Sigmoid colon (tissue), 7 donors: ENCODE data around the gene OGFR. TPM values are rescaled to one million over a fixed set of nuclear protein-coding genes. Genes with fewer than 3 reads are reported as not detected.

Experiments used
- DNase-seq: peaks from one replicate; pipeline ENCODE4 v3.0.0-alpha.2; 2019
- H3K27ac ChIP-seq, 4 donors: fragments of 200-600 bp; sonication (generic); one replicate each; pipeline ENCODE4 v1.5.1; 2016 to 2019; ENCODE audit warnings: mild to moderate bottlenecking in 1 of 4
- H3K27me3 ChIP-seq, 3 donors: fragments of 200-600 bp; sonication (generic); one replicate each; pipeline ENCODE4 v1.5.1; 2019; ENCODE audit warnings: mild to moderate bottlenecking in 1 of 3
- H3K36me3 ChIP-seq, 4 donors: fragments of 200-600 bp; sonication (generic); one replicate each; pipeline ENCODE4 v1.5.1; 2016 to 2019
- H3K4me1 ChIP-seq, 4 donors: fragments of 200-600 bp; sonication (generic); one replicate each; pipeline ENCODE4 v1.5.1; 2017 to 2019
- H3K4me3 ChIP-seq, 4 donors: fragments of 200-600 bp; sonication (generic); one replicate each; pipeline ENCODE4 v1.5.1; 2017 to 2019; ENCODE audit warnings: mild to moderate bottlenecking in 2 of 4, moderate library complexity in 1 of 4
- H3K9me3 ChIP-seq, 4 donors: fragments of 200-600 bp in 3 of 4; sonication (generic) in 3 of 4; one replicate each; pipeline versions ENCODE4 v1.5.1 to v1.6.1; 2013 to 2019
- CTCF ChIP-seq, 4 experiments: fragments of 450-650 bp in 3 of 4; fragments of 200-600 bp in 1 of 4; IDR thresholded peaks; one replicate each; pipeline ENCODE4 v1.5.1; 2016 to 2019; ENCODE audit warnings: antibody characterized with exemption in 4 of 4, mild to moderate bottlenecking in 3 of 4, moderate library complexity in 2 of 4
- EP300 ChIP-seq, 4 donors: sonication (generic); formaldehyde crosslinking; IDR thresholded peaks; one replicate each; pipeline ENCODE4 v1.6.1; 2017; ENCODE audit warnings: antibody characterized with exemption in 4 of 4
- POLR2A ChIP-seq, 2 donors: fragments of 450-650 bp; IDR thresholded peaks; one replicate each; pipeline ENCODE4 v1.6.1; 2016; ENCODE audit warnings: antibody characterized with exemption in 2 of 2, mild to moderate bottlenecking in 2 of 2, moderate library complexity in 2 of 2
- POLR2AphosphoS5 ChIP-seq, 4 donors: sonication (generic); formaldehyde crosslinking; IDR thresholded peaks; one replicate each; pipeline ENCODE4 v1.6.1; 2017; ENCODE audit warnings: antibody characterized with exemption in 4 of 4
- WGBS, 2 donors: extraction: QIAGEN DNeasy Blood & Tissue Kit; methylation state at CpG; one replicate each; pipeline ENCODE4 v1.1.7; 2013; 5-methylcytosine and 5-hydroxymethylcytosine counted together
- intact Hi-C: fragments of 100-400 bp; cut with DNase I; formaldehyde crosslinking; loops from one replicate; pipeline ENCODE4 v1.15.1; 2023
- polyA plus RNA-seq, 3 donors: library from polyadenylated mRNA; stranded (reverse); fragments of 200-250 nt; gene quantifications; one replicate each; pipeline ENCODE4 v1.2.3, GENCODE V29; 2013
- total RNA-seq, 4 donors: library from RNA; depleted of rRNA; stranded (reverse); fragments of >200 nt; gene quantifications; one replicate each; pipeline ENCODE4 v1.1.0, GENCODE V29; 2016
- donor health status: healthy with polysubstance abuse.
- donor health status: Bipolar disorder and iron deficiency.
- donor health status: healthy.

The OGFR gene
- total and polyA plus RNA-seq, 7 donors, result 22.2 to 64.8 (median 46.6) TPM

- H3K4me1 ChIP-seq, result peaks cover 0 to 23% (median 15%) of the 10 kb centered on the region in 4 donors
- H3K9me3 ChIP-seq, result no peaks in the 10 kb centered on the region
- no peak for TF ChIP-seq POLR2AphosphoS5 (IDR thresholded peaks at IDR 0.05)
- no peak for TF ChIP-seq POLR2A (IDR thresholded peaks at IDR 0.05)
- TF ChIP-seq EP300 (IDR thresholded peaks at IDR 0.05), result no peak
- TF ChIP-seq CTCF (IDR thresholded peaks at IDR 0.05), result no peak
- no peak for DNase-seq
- no peaks in the 10 kb centered on the region for H3K36me3 ChIP-seq
- no peak overlapping the region for H3K4me3 ChIP-seq
- H3K27ac ChIP-seq, result peak overlapping the region; percentile 6 to 56 (median 41)
- peaks cover 0 to 6% (median 0%) of the 10 kb centered on the region in 3 donors for H3K27me3 ChIP-seq
- intact Hi-C loops, result no loop called here
- WGBS, 2 donors, result 27 to 75% methylated on average over 10 of the region's 10 CpGs
Observed at GRCh38 chr20:62831854-62832211, 27.2 kb downstream of the OGFR start.

- H3K27ac ChIP-seq, result peak overlapping the region; percentile 6 to 56 (median 41)
- DNase-seq, result peak; percentile 74
Observed at GRCh38 chr20:62832212-62832922, 27.7 kb downstream of the OGFR start.

GRCh38 chr20:62832951-62833391 is 28.3 kb downstream of the OGFR start:
- WGBS, 2 donors, result 18 to 54% methylated on average over 14 of the region's 14 CpGs
- Histone ChIP-seq H3K9me3 (no peaks in the 10 kb centered on the region), H3K4me3 (no peak overlapping the region), H3K36me3 (no peaks in the 10 kb centered on the region), H3K4me1 (peaks cover 0 to 23% (median 15%) of the 10 kb centered on the region in 4 donors), H3K27me3 (peaks cover 0 to 9% (median under 1%) of the 10 kb centered on the region in 3 donors), H3K27ac (peak overlapping the region in 2 of 4 donors; percentile 46 to 50)
- DNase-seq, result peak; percentile 64
- intact Hi-C loops, result no loop called here
- TF ChIP-seq CTCF (IDR thresholded peaks at IDR 0.05) (no peak), POLR2AphosphoS5 (IDR thresholded peaks at IDR 0.05) (no peak), POLR2A (IDR thresholded peaks at IDR 0.05) (no peak), EP300 (IDR thresholded peaks at IDR 0.05) (no peak)

More at GRCh38 chr20:62832212-62832922, 27.7 kb downstream of the OGFR start:
- no peak overlapping the region for H3K4me3 ChIP-seq
- no peak for TF ChIP-seq POLR2A (IDR thresholded peaks at IDR 0.05)
- TF ChIP-seq POLR2AphosphoS5 (IDR thresholded peaks at IDR 0.05), result no peak
- TF ChIP-seq EP300 (IDR thresholded peaks at IDR 0.05), result no peak
- no peak for TF ChIP-seq CTCF (IDR thresholded peaks at IDR 0.05)
- H3K4me1 ChIP-seq, result peaks cover 0 to 23% (median 15%) of the 10 kb centered on the region in 4 donors
- 9 to 42% methylated on average over 22 of the region's 22 CpGs for WGBS, 2 donors
- no peaks in the 10 kb centered on the region for H3K36me3 ChIP-seq
- H3K9me3 ChIP-seq, result no peaks in the 10 kb centered on the region
- intact Hi-C loops, result no loop called here
- peaks cover 0 to 6% (median 0%) of the 10 kb centered on the region in 3 donors for H3K27me3 ChIP-seq

- Histone ChIP-seq H3K4me1 (peaks cover 0 to 23% (median 15%) of the 10 kb centered on the region in 4 donors), H3K9me3 (no peaks in the 10 kb centered on the region), H3K27me3 (peaks cover 0 to 30% (median 21%) of the 10 kb centered on the region in 3 donors), H3K27ac (no peak overlapping the region), H3K4me3 (no peak overlapping the region), H3K36me3 (no peaks in the 10 kb centered on the region)
- no peak for DNase-seq
- TF ChIP-seq CTCF (IDR thresholded peaks at IDR 0.05) (no peak), POLR2A (IDR thresholded peaks at IDR 0.05) (no peak), POLR2AphosphoS5 (IDR thresholded peaks at IDR 0.05) (no peak), EP300 (IDR thresholded peaks at IDR 0.05) (no peak)
- WGBS, 2 donors, result 91 to 92% methylated on average over 24 of the region's 24 CpGs
- intact Hi-C loops, result no loop called here
Observed at GRCh38 chr20:62834967-62835730, 30.5 kb downstream of the OGFR start.
